IMR-90 (cell line): ENCODE data around the gene TREML2. TPM values are rescaled to one million over a fixed set of nuclear protein-coding genes. Genes with fewer than 3 reads are reported as not detected.

Source experiments
- ATAC-seq: fragments of 200-7000 bp; cut with Tn5 transposase; 2 replicates; pipeline ENCODE4 v1.9.1; 2020; ENCODE audit warnings: low read depth, mild to moderate bottlenecking, moderate library complexity
- BruUV-seq: library from RNA; stranded (reverse); fragments of 400-500 nt; replicated peaks from 2 replicates; lab custom pipeline; 2021; lab: Mats Ljungman, UMichigan
- CTCF ChIA-PET: fragments of 300-600 bp; formaldehyde crosslinking; extraction: SDS; loops from one replicate; lab custom pipeline; 2021; ENCODE audit warnings: antibody characterized with exemption; lab: Yijun Ruan, JAX
- POLR2A ChIA-PET: fragments of 300-600 bp; sonication (Branson Sonifier 250); formaldehyde crosslinking; loops from one replicate; lab custom pipeline; 2022; ENCODE audit warnings: antibody characterized with exemption; ENCODE audit not compliant: unreplicated experiment; lab: Charles Lee
- DNase-seq: peaks from one replicate; pipeline ENCODE4 v3.0.0; 2013
- H2AFZ ChIP-seq: replicated peaks from 2 replicates; pipeline ENCODE3; 2013; ENCODE audit warnings: low read length, mild to moderate bottlenecking; ENCODE audit not compliant: poor library complexity
- H2AK5ac ChIP-seq: 2 replicates; pipeline ENCODE4 v1.6.1; 2013; ENCODE audit warnings: low read depth, low read length, inconsistent platforms
- H2AK9ac ChIP-seq: replicated peaks from 2 replicates; pipeline ENCODE3; 2013; ENCODE audit warnings: mild to moderate bottlenecking, low read depth, low read length, moderate library complexity; ENCODE audit not compliant: poor library complexity
- H2BK120ac ChIP-seq: 2 replicates; pipeline ENCODE4 v1.6.1; 2013; ENCODE audit warnings: low read depth, low read length, inconsistent platforms
- H2BK15ac ChIP-seq: 3 replicates; pipeline ENCODE4 v1.6.1; 2013; ENCODE audit warnings: low read depth, low read length, inconsistent platforms
- H2BK20ac ChIP-seq: 2 replicates; pipeline ENCODE4 v1.6.1; 2013; ENCODE audit warnings: low read depth, mild to moderate bottlenecking, inconsistent platforms, low read length, moderate library complexity
- H2BK5ac ChIP-seq: 2 replicates; pipeline ENCODE4 v1.6.1; 2013; ENCODE audit warnings: mild to moderate bottlenecking, low read depth, low read length, inconsistent platforms; ENCODE audit not compliant: poor library complexity, severe bottlenecking
- H3K14ac ChIP-seq: replicated peaks from 2 replicates; pipeline ENCODE4 v1.6.1; 2013; ENCODE audit warnings: low read depth, low read length, inconsistent platforms
- H3K18ac ChIP-seq: 2 replicates; pipeline ENCODE4 v1.6.1; 2013; ENCODE audit warnings: low read depth, low read length, control low read depth
- H3K23ac ChIP-seq: 2 replicates; pipeline ENCODE4 v1.6.1; 2013; ENCODE audit warnings: low read depth, low read length, inconsistent platforms
- H3K27ac ChIP-seq: 2 replicates; pipeline ENCODE4 v1.5.1; 2013; ENCODE audit warnings: mild to moderate bottlenecking, control low read depth, low read length; ENCODE audit not compliant: insufficient read depth
- H3K27me3 ChIP-seq: 2 replicates; pipeline ENCODE4 v1.6.1; 2013; ENCODE audit warnings: low read length; ENCODE audit not compliant: control insufficient read depth, insufficient read depth
- H3K36me3 ChIP-seq: 2 replicates; pipeline ENCODE4 v1.6.1; 2013; ENCODE audit warnings: low read length, mixed read lengths; ENCODE audit not compliant: control insufficient read depth, insufficient read depth
- H3K4ac ChIP-seq: 2 replicates; pipeline ENCODE4 v1.6.1; 2013; ENCODE audit warnings: low read depth, low read length, inconsistent platforms
- H3K4me1 ChIP-seq: 2 replicates; pipeline ENCODE4 v1.6.1; 2013; ENCODE audit warnings: low read length, mixed read lengths; ENCODE audit not compliant: control insufficient read depth, insufficient read depth
- H3K4me2 ChIP-seq: 2 replicates; pipeline ENCODE4 v1.6.1; 2013; ENCODE audit warnings: low read depth, mild to moderate bottlenecking, control low read depth, low read length, moderate library complexity
- H3K4me3 ChIP-seq: 2 replicates; pipeline ENCODE4 v1.5.1; 2013; ENCODE audit warnings: low read depth, mild to moderate bottlenecking, control low read depth, low read length, moderate library complexity; ENCODE audit not compliant: insufficient read depth
- H3K56ac ChIP-seq: 2 replicates; pipeline ENCODE4 v1.6.1; 2013; ENCODE audit warnings: low read length, inconsistent platforms; ENCODE audit not compliant: insufficient read depth; ENCODE audit errors: extremely low read depth
- H3K79me1 ChIP-seq, 2 experiments: 2 replicates each; pipeline ENCODE4 v1.6.1; 2013; ENCODE audit warnings: low read length in 2 of 2, inconsistent platforms in 1 of 2, low read depth in 1 of 2
- H3K9ac ChIP-seq: 2 replicates; pipeline ENCODE4 v1.6.1; 2013; ENCODE audit warnings: low read depth, low read length, control low read depth
- H3K9me1 ChIP-seq: 2 replicates; pipeline ENCODE4 v1.6.1; 2013; ENCODE audit warnings: low read length, inconsistent platforms; ENCODE audit not compliant: insufficient read depth
- H3K9me3 ChIP-seq: 2 replicates; pipeline ENCODE4 v1.6.1; 2013; ENCODE audit warnings: low read length; ENCODE audit not compliant: control insufficient read depth, insufficient read depth
- H4K20me1 ChIP-seq: 2 replicates; pipeline ENCODE4 v1.6.1; 2013; ENCODE audit warnings: low read length, inconsistent platforms; ENCODE audit not compliant: insufficient read depth
- H4K5ac ChIP-seq: 2 replicates; pipeline ENCODE4 v1.6.1; 2013; ENCODE audit warnings: mild to moderate bottlenecking, low read depth, low read length, control low read depth
- H4K8ac ChIP-seq, 2 experiments: 2 replicates each; pipeline ENCODE4 v1.6.1; 2013; ENCODE audit warnings: low read depth in 2 of 2, low read length in 2 of 2, control low read depth in 1 of 2, inconsistent platforms in 1 of 2
- H4K91ac ChIP-seq: 2 replicates; pipeline ENCODE4 v1.6.1; 2013; ENCODE audit warnings: low read depth, low read length, inconsistent platforms; ENCODE audit not compliant: insufficient read depth
- BHLHE40 ChIP-seq: fragments of 150-350 bp; IDR thresholded peaks from 2 replicates; pipeline ENCODE4 v1.6.1; 2016; ENCODE audit warnings: mild to moderate bottlenecking, low read depth, low read length
- MAFK ChIP-seq: IDR thresholded peaks from 2 replicates; pipeline ENCODE4 v1.6.1; 2012; ENCODE audit warnings: low read depth, low read length, improper control_type of control experiment
- SMC3 ChIP-seq: fragments of 150-350 bp; IDR thresholded peaks from 2 replicates; pipeline ENCODE4 v1.6.1; 2016; ENCODE audit warnings: low read depth, mild to moderate bottlenecking, antibody characterized with exemption, low read length, moderate library complexity
- WGBS, 2 experiments: methylation state at CpG; one replicate each; pipeline versions ENCODE4 v1.1.5 to v1.1.7; 2013; ENCODE audit warnings: missing lambda C conversion rate in 2 of 2; ENCODE audit not compliant: insufficient read length in 1 of 2; ENCODE audit errors: extremely low coverage in 2 of 2; 5-methylcytosine and 5-hydroxymethylcytosine counted together
- dilution Hi-C: fragments of 300-500 bp; cut with HindIII; formaldehyde crosslinking; loops from one replicate; pipeline ENCODE4 v1.14.3; 2018; ENCODE audit warnings: low sequenced_read_pairs; ENCODE audit not compliant: unreplicated experiment
- in situ Hi-C: fragments of 300-500 bp; cut with MboI; formaldehyde crosslinking; loops from 3 replicates; pipeline ENCODE4 v1.14.3; 2019; ENCODE audit warnings: low sequenced_read_pairs, inconsistent platforms, mixed read lengths
- intact Hi-C: fragments of 100-400 bp; cut with micrococcal nuclease; formaldehyde crosslinking; loops from 2 replicates; pipeline ENCODE4 v1.10.0; 2022
- polyA plus RNA-seq, 3 experiments: library from polyadenylated mRNA; depleted of rRNA; stranded (reverse); fragments of >200 nt; gene quantifications; 2 replicates each; pipeline ENCODE4 v1.2.3, GENCODE V29; 2012; ENCODE audit warnings: low replicate concordance in 1 of 3
- total RNA-seq: library from RNA; depleted of rRNA; stranded (reverse); fragments of >200 nt; gene quantifications from 2 replicates; pipeline ENCODE4 v1.2.3, GENCODE V29; 2012
- TF ChIP-seq, protein P1 (sequence below): fragments of 150-350 bp; IDR thresholded peaks from 2 replicates; pipeline ENCODE4 v1.6.1; 2016; ENCODE audit warnings: low read depth, mild to moderate bottlenecking, low read length, moderate library complexity, borderline replicate concordance

Gene TREML2
- total and polyA plus RNA-seq, 2 of the 4 experiments (the other 2 are of a cell fraction), result not detected

- H3K9me3 ChIP-seq, result no peaks in the 10 kb centered on the region
- no peak overlapping the region for H3K4me2 ChIP-seq
- no peak overlapping the region for H3K27ac ChIP-seq
- H4K8ac ChIP-seq, result no peak overlapping the region
- in situ Hi-C loops, result no loop called here
- TF ChIP-seq SMC3 (no peak), BHLHE40 (no peak), MAFK (no peak)
- TF ChIP-seq, protein P1, sequence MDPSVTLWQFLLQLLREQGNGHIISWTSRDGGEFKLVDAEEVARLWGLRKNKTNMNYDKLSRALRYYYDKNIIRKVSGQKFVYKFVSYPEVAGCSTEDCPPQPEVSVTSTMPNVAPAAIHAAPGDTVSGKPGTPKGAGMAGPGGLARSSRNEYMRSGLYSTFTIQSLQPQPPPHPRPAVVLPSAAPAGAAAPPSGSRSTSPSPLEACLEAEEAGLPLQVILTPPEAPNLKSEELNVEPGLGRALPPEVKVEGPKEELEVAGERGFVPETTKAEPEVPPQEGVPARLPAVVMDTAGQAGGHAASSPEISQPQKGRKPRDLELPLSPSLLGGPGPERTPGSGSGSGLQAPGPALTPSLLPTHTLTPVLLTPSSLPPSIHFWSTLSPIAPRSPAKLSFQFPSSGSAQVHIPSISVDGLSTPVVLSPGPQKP, result no peak
- no peak overlapping the region for H2BK20ac ChIP-seq
- no TSS peak for BruUV-seq
- H3K27me3 ChIP-seq, result no peaks in the 10 kb centered on the region
- no peak overlapping the region for H2BK120ac ChIP-seq
- no peaks in the 10 kb centered on the region for H3K4me1 ChIP-seq
- H3K4me3 ChIP-seq, result no peak overlapping the region
- no peak overlapping the region for H3K4ac ChIP-seq
- no peak overlapping the region for H2AFZ ChIP-seq
- POLR2A ChIA-PET, result no interaction called here
- H3K36me3 ChIP-seq, result no peaks in the 10 kb centered on the region
- no peaks in the 10 kb centered on the region for H3K9me1 ChIP-seq
- intact Hi-C loops, result no loop called here
- no peak overlapping the region for H2BK5ac ChIP-seq
- no peak for DNase-seq
- H3K79me1 ChIP-seq, result no peaks in the 10 kb centered on the region
- H2BK15ac ChIP-seq, result no peak overlapping the region
- no peak overlapping the region for H3K23ac ChIP-seq
- CTCF ChIA-PET, result no interaction called here
- no peak overlapping the region for H3K9ac ChIP-seq
- no peaks in the 10 kb centered on the region for H4K20me1 ChIP-seq
- H2AK9ac ChIP-seq, result no peak overlapping the region
- dilution Hi-C loops, result no loop called here
- ATAC-seq, result no peak
- no peak overlapping the region for H3K18ac ChIP-seq
- no peak overlapping the region for H4K91ac ChIP-seq
- H2AK5ac ChIP-seq, result no peak overlapping the region
- H4K5ac ChIP-seq, result no peak overlapping the region
- WGBS, 2 experiments, result 60% methylated on average over 1 of the region's 1 CpG; no CpG with 5 or more reads in 1 of the 2 experiments
- no peak overlapping the region for H3K14ac ChIP-seq
- H3K56ac ChIP-seq, result no peak overlapping the region
Observed at GRCh38 chr6:41204156-41204555, 3.2 kb upstream of the TREML2 start.
